ENCODE data around the gene LCN9. TPM values are rescaled to one million over a fixed set of nuclear protein-coding genes. Genes with fewer than 3 reads are reported as not detected.

The LCN9 gene
- total and polyA plus RNA-seq, 2 experiments from 2014 or later, result not detected

- no peak for TF ChIP-seq CTCF (conservative IDR thresholded peaks at IDR 0.05; ENCODE audit: low read depth in 2 of 2)
- TF ChIP-seq EZH2 (IDR thresholded peaks at IDR 0.05; ENCODE audit: low read depth, unreplicated experiment), result no peak
- TF ChIP-seq CREB1 (CRISPR knock-in tag; IDR thresholded peaks at IDR 0.05; ENCODE audit: low read depth), result no peak
Measured at GRCh38 chr9:135677641-135678168, 14.6 kb downstream of the LCN9 start (continued).

- Mint-ChIP-seq H3K27ac (no peak overlapping the region), H3K9me3 (peaks cover 4% of the 10 kb centered on the region; the same call in 1 of the 3 replicates), H3K4me1 (peaks cover 8% of the 10 kb centered on the region), H3K36me3 (ENCODE audit: low read depth) (no peaks in the 10 kb centered on the region), H3K27me3 (ENCODE audit: insufficient read depth, low read depth, poor library complexity) (peaks cover 5% of the 10 kb centered on the region), H3K4me3 (no peak overlapping the region)
- Histone ChIP-seq H3K27me3 (ENCODE audit: insufficient read depth) (no peaks in the 10 kb centered on the region), H3F3A (replicated peaks; ENCODE audit: low read depth) (no peaks in the 10 kb centered on the region), H3K4me2 (no peak overlapping the region), H3K4me3 (no peak overlapping the region), H3K79me2 (replicated peaks; ENCODE audit: insufficient read depth) (no peaks in the 10 kb centered on the region), H3K36me3 (ENCODE audit: insufficient read depth) (no peaks in the 10 kb centered on the region), H4K20me1 (replicated peaks; ENCODE audit: insufficient read depth) (no peaks in the 10 kb centered on the region), H3K9me2 (ENCODE audit: insufficient read depth) (no peaks in the 10 kb centered on the region), H3K4me1 (ENCODE audit: insufficient read depth) (no peaks in the 10 kb centered on the region; the same call in 1 of the 2 replicates), H3K27ac (ENCODE audit: low read depth) (no peak overlapping the region), H2AFZ (no peak overlapping the region)
- no peak for DNase-seq (ENCODE audit: low spot score)
- no peak for ATAC-seq
- TF ChIP-seq CTCF (conservative IDR thresholded peaks at IDR 0.05; ENCODE audit: low read depth in 2 of 2), result no peak
- no peak for TF ChIP-seq EZH2 (IDR thresholded peaks at IDR 0.05; ENCODE audit: low read depth, unreplicated experiment)
- TF ChIP-seq ZNF331 (CRISPR knock-in tag; IDR thresholded peaks at IDR 0.05; ENCODE audit: low read depth), result no peak
- TF ChIP-seq JUNB (IDR thresholded peaks at IDR 0.05; ENCODE audit: unreplicated experiment), result no peak
- no peak for TF ChIP-seq EZH2phosphoT487 (IDR thresholded peaks at IDR 0.05; ENCODE audit: unreplicated experiment)
- no peak for TF ChIP-seq STAT1 (IDR thresholded peaks at IDR 0.05; ENCODE audit: unreplicated experiment)
- TF ChIP-seq ZNF114 (CRISPR knock-in tag; IDR thresholded peaks at IDR 0.05), result no peak
- no peak for TF ChIP-seq CREB1 (CRISPR knock-in tag; IDR thresholded peaks at IDR 0.05; ENCODE audit: low read depth)
- no peak for TF ChIP-seq ETS1 (IDR thresholded peaks at IDR 0.05)
- no peak for TF ChIP-seq POLR2AphosphoS5 (IDR thresholded peaks at IDR 0.05; ENCODE audit: low read depth)
- no peak for TF ChIP-seq ZNF462 (CRISPR knock-in tag; IDR thresholded peaks at IDR 0.05)
Measured at GRCh38 chr9:135678236-135679017, 15.3 kb downstream of the LCN9 start.
